ENCODE data around the gene CDK3. TPM values are rescaled to one million over a fixed set of nuclear protein-coding genes. Genes with fewer than 3 reads are reported as not detected.
"Not testable (repeated sequence)": the region's sequence is repeated elsewhere in the genome, so short reads cannot be mapped to it uniquely, and the experiment has no call there.

The CDK3 gene
- total RNA-seq, 1 experiment from 2014 or later, result 11.9 TPM

GRCh38 chr17:76040376-76040775, 39.7 kb downstream of the CDK3 start:
- ATAC-seq, result no peak

GRCh38 chr17:76042868-76043267, 42.2 kb downstream of the CDK3 start:
- CTCF ChIA-PET; BruUV-seq (replicated peaks): not testable (repeated sequence)

More at GRCh38 chr17:76040376-76040775, 39.7 kb downstream of the CDK3 start:
- Histone ChIP-seq H3K27ac (ENCODE audit: low read length) (no peak overlapping the region), H3K4me1 (ENCODE audit: control insufficient read depth, insufficient read depth, low read length) (no peaks in the 10 kb centered on the region), H3K36me3 (ENCODE audit: control insufficient read depth, insufficient read depth, low read length) (peaks cover 33% of the 10 kb centered on the region), H3K27me3 (ENCODE audit: control insufficient read depth, insufficient read depth, low read length) (no peaks in the 10 kb centered on the region), H3K4me3 (ENCODE audit: low read depth in 2 of 2, low read length in 2 of 2) (no peak overlapping the region), H3K9me3 (ENCODE audit: control insufficient read depth, insufficient read depth, low read depth, low read length) (no peaks in the 10 kb centered on the region)
- in situ Hi-C loops (cut with HindIII; ENCODE audit: low pct_unique_long_range_greater_than_20kb, low sequenced_read_pairs), result no loop called here
- DNase-seq (ENCODE audit: low read depth, low spot score), result no peak
- no peak for TF ChIP-seq TCF7L2 (IDR thresholded peaks at IDR 0.05; ENCODE audit: low read depth, low read length)
- no peak for TF ChIP-seq SIN3A (IDR thresholded peaks at IDR 0.05; ENCODE audit: borderline replicate concordance, insufficient read depth, low read depth, low read length)
- no peak for TF ChIP-seq CTCF (IDR thresholded peaks at IDR 0.05)
- no peak for TF ChIP-seq REST (IDR thresholded peaks at IDR 0.05; ENCODE audit: insufficient read depth in 1 of 2, low read depth in 2 of 2, low read length in 1 of 2)
- TF ChIP-seq POLR2AphosphoS5 (IDR thresholded peaks at IDR 0.05; ENCODE audit: low read depth, low read length), result no peak
- BruUV-seq (replicated peaks), result no TSS peak
- intact Hi-C loops (cut with micrococcal nuclease; ENCODE audit: unreplicated experiment), result no loop called here
- ChIA-PET CTCF (no interaction called here), POLR2A (no interaction called here)

GRCh38 chr17:76044475-76045007, 43.9 kb downstream of the CDK3 start:
- H3K4me3 ChIP-seq (ENCODE audit: low read depth in 2 of 2, low read length in 2 of 2); H3K27me3 ChIP-seq (ENCODE audit: control insufficient read depth, insufficient read depth, low read length); POLR2A ChIA-PET; H3K9me3 ChIP-seq (ENCODE audit: control insufficient read depth, insufficient read depth, low read depth, low read length); CTCF ChIA-PET; H3K4me1 ChIP-seq (ENCODE audit: control insufficient read depth, insufficient read depth, low read length); ATAC-seq; H3K27ac ChIP-seq (ENCODE audit: low read length); DNase-seq (ENCODE audit: low read depth, low spot score); in situ Hi-C loops (cut with HindIII; ENCODE audit: low pct_unique_long_range_greater_than_20kb, low sequenced_read_pairs); intact Hi-C loops (cut with micrococcal nuclease; ENCODE audit: unreplicated experiment); BruUV-seq (replicated peaks): not testable (repeated sequence)
- H3K36me3 ChIP-seq (ENCODE audit: control insufficient read depth, insufficient read depth, low read length), result peaks cover 35% of the 10 kb centered on the region

More at GRCh38 chr17:76042868-76043267, 42.2 kb downstream of the CDK3 start:
- DNase-seq (ENCODE audit: low read depth, low spot score); in situ Hi-C loops (cut with HindIII; ENCODE audit: low pct_unique_long_range_greater_than_20kb, low sequenced_read_pairs); POLR2A ChIA-PET; H3K4me1 ChIP-seq (ENCODE audit: control insufficient read depth, insufficient read depth, low read length); intact Hi-C loops (cut with micrococcal nuclease; ENCODE audit: unreplicated experiment); H3K27me3 ChIP-seq (ENCODE audit: control insufficient read depth, insufficient read depth, low read length); H3K9me3 ChIP-seq (ENCODE audit: control insufficient read depth, insufficient read depth, low read depth, low read length); H3K4me3 ChIP-seq (ENCODE audit: low read depth in 2 of 2, low read length in 2 of 2); H3K27ac ChIP-seq (ENCODE audit: low read length); ATAC-seq: not testable (repeated sequence)
- H3K36me3 ChIP-seq (ENCODE audit: control insufficient read depth, insufficient read depth, low read length), result peaks cover 38% of the 10 kb centered on the region
